GM18520 (cell line): ENCODE results near the gene TTYH1.

Source experiments
- ATAC-seq: cut with Tn5 transposase; IDR thresholded peaks from one replicate; pipeline ENCODE4 v1.9.1; 2021; ENCODE audit not compliant: unreplicated experiment

The TTYH1 gene

DNA sequence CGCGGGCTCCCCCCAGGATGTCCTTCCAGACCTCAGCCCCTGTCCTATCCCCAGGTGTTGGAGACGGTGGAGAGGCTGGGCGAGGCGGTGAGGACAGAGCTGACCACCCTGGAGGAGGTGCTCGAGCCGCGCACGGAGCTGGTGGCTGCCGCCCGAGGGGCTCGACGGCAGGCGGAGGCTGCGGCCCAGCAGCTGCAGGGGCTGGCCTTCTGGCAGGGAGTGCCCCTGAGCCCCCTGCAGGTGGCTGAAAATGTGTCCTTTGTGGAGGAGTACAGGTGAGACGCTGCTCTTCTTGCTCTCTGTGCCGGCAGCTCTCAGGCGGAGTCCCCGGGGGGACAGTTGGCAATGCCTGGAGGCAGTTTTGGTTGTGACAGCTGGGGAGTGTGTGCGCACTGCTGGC, 6.9 kb downstream of the TTYH1 start:
- no peak for ATAC-seq

DNA sequence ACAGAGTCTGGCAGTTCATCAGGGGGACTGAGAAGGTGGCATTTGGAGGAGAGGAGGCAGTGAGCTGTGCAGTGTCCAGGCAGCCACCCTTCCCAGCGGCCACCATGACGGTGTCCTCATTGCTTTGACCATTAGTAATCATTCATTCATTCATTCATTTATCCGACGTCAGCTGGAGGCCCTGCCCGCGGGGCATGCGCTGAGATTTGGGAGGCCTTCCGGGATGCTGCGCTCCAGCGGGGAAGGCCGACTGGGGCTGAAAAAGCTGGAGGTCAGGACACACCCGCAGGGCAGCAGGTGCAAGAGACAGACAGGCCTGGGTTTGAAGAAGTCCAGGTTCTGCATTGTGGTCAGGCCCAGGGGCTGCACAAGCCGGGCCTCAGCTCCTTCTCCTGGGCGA, 8.9 kb downstream of the TTYH1 start:
- ATAC-seq = no peak

DNA sequence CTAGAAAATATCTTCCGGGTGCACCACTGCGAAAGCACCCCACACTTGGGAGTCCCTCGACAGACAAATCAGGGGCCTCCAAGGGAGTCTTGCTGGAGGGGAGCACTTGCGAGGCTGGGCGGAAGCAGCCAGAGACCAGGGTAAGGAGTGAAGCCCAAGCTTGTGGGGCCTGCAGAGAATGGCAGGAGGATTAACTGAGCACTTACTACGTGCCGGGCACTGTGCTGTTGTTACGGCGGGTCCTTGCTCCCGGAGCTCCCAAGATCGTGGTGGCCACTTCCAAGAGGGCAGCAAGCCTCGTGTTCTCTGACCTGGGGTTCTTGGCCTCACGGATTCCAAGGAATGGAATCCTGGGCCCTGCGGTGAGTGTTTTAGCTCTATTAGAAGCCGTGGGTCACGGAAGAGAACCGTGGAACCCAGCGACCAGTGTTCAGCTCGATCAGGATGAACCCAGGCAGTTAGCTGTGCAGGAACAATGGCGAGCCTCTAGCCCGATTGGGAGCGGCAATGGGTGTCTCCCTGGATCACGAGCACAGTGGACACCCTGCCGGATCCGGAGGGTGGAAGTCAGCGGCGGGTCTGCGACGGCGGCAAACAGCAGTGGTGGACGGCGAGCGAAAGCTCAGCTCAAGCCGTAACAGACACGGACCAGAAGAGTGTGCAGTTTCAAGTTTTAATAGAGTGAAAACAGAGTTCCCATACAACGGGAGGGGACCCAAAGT, 9.6 kb downstream of the TTYH1 start:
- no peak for ATAC-seq

DNA sequence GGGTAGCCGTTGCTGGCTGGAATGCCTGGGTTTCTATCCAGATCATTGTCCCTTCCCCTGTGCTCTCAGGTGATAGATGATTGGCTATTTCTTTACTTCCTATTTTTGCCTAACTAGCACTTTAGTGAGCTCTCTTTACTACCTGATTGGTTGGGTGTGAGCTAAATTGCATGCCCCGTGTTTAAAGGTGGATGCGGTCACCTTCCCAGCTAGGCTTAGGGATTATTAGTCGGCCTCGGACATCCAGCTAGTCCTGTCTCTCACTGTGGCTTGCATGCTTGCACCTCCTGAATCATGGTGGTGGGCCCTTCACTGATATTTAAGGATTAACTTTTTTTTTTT, 10.1 kb downstream of the TTYH1 start:
- ATAC-seq = no peak

DNA sequence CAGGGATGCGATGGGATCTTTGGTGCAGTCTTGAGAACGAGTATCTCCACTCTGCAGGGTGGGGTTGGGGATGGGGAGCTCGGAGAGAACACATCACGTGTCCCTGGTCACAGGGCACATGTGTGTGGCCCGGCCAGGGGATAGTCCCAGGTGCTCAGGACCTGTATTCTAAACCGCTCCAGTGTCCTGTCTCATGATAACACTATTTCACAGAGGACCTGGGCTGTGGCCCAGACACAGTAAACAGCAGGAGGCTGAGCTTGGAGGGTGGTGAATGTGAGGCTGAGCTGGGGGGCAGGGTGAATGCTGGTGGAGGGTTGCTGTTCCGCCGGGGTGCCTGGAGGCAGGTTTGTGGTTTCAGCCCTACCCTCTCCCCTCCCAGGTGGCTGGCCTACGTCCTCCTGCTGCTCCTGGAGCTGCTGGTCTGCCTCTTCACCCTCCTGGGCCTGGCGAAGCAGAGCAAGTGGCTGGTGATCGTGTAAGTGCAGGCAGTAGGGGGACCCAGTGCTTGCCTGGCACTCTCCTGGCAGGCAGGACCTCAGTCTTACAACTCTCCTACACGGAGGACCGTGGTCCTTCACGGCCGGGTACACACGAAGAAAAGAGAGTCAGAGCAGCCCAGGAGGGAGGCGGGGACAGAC, 11.1 kb downstream of the TTYH1 start:
- ATAC-seq = no peak

DNA sequence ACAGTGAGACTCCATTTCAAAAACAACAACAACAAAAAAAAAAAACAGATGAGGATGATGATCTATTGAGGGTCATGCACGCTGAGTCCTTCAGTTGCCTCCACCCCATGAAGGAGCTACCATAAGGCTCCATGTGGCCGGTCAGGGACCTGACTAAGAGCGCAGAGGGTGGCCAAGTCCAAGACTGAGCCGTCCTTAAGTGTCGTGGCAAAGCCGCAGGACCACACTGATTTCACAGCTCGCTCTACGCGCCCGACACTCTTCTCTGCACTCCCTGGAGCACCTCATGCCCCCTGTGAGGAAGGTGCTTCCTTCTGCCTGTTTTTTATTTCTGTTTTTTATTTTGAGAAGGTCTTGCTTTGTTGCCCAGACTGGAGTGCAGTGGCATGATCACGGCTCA, 12.3 kb downstream of the TTYH1 start:
- ATAC-seq = no peak

DNA sequence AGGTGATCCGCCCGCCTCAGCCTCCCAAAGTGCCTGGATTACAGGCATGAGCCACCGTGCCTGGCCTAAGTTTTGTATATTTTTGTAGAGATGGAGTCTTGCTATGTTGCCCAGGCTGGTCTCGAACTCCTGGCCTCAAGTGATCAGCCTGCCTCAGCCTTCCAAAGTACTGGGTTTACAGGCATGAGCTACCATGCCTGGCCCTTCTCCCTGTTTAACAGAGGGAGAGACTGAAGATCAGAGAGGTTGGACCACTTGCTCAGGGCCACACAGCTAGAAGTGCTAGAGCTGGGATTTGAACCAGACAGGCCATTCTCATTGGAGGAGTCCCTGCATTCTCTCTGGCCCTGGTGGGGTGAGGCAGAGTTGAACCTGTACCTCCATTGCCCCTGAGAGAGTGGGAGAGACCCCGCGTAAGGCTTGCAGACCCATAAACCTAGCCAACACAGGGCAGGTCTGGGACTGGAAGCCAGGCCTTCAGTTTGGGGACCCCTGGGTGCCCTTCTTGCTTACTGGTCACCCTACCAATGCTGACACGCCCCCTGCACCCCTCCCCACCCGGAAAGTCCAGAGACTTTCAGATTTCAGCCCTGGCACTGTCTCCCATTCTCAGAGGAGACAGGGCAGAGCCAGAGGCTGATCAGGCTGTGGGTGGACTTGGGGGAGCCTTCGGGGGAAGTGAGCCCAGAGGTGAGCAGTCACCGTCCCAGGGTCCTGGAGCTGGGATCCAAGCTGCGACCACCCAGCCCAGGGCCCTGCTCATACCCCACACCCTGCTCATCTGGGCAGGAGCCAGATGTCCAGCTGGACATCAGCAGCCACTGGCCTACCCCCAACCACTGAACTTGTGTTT, 13.3 kb downstream of the TTYH1 start:
- ATAC-seq = no peak

DNA sequence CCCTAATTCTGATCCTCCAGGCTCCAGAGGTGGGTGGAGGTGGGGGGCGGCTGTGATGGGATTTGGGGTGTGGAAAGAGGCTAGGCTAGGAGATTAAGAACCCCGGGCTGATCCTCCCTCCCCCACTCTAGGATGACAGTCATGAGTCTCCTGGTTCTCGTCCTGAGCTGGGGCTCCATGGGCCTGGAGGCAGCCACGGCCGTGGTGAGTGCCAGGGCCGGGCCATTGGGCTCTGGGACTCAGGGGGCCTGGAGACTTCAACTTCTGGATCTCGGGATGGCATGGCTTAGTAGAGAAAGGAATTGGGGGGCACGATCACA, 13.9 kb downstream of the TTYH1 start:
- ATAC-seq = no peak

DNA sequence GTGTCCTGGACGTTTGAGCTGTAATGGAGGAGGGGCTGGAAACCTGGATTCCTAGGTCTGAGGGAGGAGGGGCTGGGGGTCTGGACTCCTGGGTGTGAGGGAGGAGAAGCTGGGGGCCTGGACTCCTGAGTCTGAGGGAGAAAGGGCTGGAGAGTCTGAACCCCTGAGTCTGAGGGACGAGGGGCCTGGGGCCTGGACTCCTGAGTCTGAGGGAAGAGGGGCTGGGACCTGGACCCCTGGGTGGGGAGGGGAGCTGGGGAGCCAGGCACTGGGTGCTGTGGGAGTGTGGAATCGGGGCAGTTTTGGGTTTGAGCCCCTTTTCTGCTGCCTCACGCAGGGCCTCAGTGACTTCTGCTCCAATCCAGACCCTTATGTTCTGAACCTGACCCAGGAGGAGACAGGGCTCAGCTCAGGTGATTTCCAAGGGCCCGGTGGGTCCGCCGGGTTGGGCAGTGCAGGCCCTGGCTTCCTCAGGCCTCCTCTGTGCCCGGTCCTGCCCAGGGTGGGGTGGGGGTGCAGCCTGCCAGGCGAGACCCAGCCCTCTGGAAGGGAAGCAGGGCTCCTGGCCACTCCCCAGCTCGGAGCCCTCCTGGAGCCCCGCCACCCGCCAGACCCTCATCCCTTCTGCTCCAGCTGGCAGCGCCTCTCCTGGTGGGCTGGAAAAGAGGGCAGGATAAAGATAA, 14.4 kb downstream of the TTYH1 start:
- ATAC-seq = no peak

DNA sequence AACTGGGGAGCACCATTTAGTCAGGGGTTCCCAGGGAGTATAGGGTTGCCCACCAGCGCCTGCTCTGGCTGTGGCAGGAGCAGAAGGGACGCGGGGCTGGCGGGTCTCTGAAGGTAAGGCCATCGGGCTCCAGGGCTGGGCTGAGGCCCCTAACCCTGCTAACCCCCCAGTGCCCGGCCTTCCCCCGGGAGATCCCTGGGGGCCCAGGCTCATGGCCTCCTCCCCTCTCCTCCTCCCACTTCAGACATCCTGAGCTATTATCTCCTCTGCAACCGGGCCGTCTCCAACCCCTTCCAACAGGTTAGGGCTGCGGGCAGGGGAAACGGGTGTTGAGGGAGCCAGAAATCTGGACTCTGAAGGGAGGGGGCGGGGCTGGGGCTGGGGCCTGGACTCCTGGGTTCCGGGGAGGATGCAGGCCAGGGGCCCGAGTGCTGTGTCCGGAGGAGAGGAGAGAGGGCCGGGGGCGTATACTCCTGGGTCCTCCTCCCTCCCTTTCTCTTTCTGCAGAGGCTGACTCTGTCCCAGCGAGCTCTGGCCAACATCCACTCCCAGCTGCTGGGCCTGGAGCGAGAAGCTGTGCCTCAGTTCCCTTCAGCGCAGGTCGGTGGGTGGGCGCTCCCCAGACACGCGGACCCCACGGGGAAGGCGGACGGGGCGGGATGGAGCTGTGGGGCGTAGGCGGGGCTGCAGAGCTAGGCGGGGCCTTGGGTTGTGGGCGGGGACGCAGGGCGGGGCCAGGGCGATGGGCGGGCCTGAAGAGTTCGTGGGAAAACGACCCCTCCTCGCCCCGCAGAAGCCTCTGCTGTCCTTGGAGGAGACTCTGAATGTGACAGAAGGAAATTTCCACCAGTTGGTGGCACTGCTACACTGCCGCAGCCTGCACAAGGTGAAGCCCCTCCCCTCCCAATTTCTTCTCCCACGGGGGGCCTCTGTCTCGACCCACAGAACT, 15.3 kb downstream of the TTYH1 start:
- no peak for ATAC-seq

DNA sequence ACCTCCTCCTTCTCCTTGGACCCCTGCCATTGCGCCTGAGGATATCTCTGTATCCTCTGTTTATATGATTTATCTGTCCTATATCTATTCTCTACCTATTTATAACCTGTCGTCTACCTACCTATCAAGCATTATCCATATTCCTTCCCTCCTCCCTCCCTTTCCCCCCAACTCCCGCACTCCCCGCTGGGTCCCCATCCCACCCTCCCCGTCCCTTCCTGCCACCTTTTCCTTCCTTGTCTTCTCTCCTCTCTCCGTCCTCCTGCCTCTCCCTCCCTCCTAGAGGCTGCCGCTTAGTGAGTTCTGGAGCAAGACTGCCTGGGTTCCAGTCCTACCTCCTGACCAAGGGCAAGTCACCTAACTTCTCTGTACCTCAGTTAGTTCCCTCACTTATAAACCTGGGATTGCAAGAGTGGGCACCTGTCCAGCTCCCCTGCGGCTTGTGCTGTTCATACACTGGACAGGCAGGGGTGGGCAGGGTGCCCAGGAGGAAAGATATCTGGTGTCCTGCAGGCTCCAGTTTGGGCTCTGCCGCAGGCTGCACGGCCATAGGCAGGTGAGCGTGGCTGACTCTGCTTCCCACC, 16.1 kb downstream of the TTYH1 start:
- no peak for ATAC-seq

DNA sequence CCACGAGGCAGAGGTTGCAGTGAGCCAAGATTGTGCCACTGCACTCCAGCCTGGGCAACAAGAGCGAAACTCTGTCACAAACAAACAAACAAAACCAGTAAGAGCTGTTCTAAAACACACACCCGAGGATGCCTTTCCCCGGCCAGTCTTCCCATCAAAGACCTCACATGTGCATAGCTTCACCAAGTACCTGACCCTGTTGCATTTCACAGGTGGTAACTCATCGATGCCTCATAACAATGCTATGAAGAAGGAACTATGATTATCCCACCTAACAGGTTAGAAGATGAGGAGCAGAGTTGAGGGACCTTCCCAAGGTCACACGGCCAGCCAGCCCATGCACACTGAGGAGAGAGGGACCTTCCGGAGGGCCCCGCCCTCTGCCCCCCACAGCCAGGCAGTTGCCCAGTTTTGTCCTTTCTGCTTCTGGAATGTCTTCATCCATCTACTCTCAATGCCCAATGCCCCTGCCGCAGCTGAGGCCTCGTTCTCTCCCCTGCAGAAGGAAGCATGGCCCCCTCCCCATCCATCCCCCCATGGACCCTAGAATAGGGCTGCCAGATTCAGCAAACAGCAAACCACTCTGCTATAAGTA, 17.0 kb downstream of the TTYH1 start:
- no peak for ATAC-seq

DNA sequence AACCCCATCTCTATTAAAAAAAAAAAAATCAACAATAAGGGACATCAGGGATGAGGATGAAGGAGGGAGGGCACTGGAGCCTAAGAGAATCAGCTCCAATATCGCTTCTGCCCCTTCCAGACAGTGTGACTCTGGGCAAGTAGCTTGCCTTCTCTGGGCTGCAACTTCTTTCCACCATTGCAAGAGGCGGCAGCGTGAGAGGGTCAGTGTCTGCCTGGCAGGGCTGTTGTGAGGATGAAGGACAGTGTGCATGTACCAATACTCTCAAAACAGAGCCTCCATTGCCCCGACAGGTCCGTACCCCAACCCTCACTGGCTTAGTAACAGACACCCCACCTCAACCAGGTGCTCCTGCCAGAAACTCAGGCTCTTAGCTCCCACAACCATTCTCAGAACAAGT, 18.4 kb downstream of the TTYH1 start:
- no peak for ATAC-seq

DNA sequence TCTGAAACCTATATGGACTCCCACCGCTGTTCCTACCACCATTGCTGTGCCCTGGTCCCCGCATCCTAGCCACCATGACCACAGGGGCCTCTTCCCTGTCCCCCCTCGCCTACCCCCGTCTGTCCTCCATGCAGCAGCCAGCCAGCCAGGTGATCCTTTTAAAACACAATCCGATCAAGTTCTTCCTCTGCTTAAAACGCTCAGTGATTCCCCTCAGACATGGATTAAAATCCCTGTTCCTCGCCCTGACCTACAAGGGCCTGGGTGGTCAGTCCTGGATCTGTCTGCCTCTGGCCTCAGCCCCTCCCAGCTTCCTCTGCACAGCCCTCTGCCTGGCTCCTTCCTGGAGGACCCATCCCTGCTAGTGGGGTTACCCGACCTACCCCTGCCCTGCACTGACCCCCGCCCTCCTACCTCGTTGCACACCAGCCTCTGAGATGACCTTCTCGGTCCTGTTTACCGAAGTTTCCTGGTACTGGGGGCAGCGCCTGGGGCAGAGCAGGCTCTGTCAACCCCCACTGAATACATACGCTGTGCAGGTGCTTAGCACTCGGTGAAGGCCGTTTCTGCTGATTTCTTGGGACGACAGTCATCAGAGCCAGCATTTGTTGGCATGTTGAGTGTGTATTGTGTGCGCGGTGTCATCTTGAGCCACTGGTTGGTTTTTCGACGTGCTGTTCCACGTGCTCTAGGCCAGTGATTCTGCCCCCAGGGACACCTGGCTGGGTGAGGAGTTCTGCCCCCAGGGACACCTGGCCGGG, 19.0 kb downstream of the TTYH1 start:
- no peak for ATAC-seq

DNA sequence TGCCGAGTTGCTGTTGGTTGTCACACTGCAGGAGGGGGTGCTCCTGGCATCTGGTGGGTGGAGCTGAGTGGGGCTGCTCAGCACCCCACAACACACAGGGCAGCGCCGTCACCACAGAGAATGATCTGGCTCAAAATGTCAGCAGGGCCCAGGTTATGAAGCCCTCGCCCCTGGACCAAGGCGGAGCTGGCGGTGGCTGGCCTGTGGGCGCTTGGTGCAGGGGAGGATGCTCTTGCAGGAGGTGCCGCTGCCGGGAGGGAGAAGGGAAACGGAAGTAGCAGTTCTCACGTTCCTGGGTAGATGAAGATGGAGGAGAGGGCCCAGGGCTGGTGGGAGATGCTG, 19.6 kb downstream of the TTYH1 start:
- ATAC-seq = no peak

DNA sequence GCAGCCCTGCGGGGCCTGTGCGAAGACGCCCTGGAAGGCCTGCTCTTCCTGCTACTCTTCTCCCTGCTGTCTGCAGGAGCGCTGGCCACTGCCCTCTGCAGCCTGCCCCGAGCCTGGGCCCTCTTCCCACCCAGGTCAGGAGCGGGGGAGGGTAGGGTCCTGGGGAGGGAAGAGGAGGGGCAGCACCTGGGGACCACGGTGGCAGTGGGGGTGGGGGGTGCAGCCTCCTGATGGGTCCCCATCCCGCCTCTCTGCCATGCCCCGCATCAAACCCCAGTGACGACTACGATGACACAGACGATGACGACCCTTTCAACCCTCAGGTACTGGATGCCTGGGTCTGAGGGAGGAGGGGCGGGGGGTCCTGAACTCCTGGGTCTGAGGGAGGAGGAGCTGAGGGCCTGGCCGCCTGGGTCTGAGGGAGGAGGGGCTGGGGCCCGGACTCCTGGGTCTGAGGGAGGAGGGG, 20.3 kb downstream of the TTYH1 start:
- no peak for ATAC-seq

DNA sequence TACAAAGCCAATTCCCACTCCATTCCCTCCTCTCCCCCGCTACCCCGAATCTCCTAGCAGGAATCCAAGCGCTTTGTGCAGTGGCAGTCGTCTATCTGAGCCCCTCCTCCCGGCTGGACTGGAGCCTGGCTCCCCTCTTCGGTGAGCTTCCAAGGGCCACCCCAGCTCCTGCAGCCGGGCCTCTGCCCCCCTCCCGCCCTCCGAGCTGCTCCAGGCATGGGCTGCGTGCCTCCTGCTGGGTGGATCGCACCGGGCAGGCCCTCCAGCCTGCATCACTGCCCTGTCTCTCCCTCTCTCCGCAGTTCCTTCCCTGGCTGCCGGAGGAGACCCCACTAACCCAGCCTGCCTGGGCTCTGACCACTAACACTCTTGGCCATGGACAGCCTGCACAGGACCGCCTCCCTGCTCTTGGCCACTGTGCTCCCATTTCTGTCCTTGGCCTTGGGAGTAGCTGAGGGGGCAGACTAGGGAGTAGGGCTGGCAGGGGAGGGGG, 20.8 kb downstream of the TTYH1 start:
- no peak for ATAC-seq

DNA sequence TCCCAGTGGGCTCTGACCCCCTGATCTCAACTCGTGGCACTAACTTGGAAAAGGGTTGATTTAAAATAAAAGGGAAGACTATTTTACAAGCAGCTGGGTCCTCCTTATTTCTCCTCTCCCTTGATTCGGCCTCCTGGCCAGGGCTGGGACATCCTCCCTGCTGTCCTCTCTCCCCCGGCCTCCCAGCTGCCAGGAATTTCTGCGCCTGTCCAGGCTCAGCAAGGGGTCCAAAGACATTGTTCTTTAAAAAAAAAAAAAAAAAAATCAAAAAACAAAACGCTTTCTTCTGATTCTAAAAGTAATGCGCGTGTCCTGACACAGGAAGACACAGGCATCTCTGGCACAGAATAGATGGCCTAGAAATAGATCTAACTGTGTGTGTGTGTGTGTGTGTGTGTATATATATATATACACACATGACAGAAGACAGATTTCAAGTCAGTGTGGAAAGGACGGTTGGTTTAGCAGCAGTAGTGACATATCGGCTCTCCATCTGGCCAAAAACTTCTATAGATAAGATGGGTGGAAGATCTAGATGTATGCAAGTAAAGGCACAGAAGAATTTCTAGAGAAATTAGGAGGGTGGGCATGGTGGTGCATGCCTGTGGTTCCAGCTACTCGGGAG, 21.5 kb downstream of the TTYH1 start:
- no peak for ATAC-seq
